ENCODE data around the gene SLC2A10.

DNA sequence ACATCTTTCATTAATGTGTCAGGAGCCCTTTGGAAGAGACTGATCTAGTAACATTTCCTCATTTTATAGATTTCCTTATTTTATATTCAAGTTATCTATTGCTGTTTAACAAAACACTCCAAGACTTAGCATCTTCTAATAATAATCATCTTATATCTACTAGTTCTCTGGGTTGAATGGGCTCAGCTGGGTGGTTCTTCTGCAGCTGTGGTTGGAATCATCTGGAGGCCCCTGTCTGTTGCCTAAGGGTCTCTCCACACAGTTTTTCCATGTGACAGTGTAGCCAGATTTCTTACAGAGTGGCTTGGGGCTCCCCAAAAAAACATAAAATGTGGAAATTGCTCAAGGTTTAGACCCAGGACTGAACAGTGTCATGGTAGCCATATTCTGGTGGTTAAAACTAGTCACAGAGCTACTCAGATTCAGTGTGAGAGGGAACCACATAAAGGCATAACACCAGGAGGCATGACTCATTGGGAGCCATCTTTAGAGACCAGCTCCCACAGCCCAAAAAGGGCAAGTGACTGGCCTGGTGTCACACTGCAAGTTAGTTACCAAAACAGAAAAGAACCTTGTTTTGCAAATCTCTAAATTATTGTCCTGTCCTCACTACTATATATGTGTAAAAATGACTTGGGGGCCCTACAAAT, 11.5 kb downstream of the SLC2A10 start:
- TF ChIP-seq, protein P1, sequence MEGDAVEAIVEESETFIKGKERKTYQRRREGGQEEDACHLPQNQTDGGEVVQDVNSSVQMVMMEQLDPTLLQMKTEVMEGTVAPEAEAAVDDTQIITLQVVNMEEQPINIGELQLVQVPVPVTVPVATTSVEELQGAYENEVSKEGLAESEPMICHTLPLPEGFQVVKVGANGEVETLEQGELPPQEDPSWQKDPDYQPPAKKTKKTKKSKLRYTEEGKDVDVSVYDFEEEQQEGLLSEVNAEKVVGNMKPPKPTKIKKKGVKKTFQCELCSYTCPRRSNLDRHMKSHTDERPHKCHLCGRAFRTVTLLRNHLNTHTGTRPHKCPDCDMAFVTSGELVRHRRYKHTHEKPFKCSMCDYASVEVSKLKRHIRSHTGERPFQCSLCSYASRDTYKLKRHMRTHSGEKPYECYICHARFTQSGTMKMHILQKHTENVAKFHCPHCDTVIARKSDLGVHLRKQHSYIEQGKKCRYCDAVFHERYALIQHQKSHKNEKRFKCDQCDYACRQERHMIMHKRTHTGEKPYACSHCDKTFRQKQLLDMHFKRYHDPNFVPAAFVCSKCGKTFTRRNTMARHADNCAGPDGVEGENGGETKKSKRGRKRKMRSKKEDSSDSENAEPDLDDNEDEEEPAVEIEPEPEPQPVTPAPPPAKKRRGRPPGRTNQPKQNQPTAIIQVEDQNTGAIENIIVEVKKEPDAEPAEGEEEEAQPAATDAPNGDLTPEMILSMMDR (IDR thresholded peaks at IDR 0.05; ENCODE audit: insufficient read depth, low read length, poor library complexity, severe bottlenecking), result no peak
- no peak for TF ChIP-seq EZH2phosphoT487 (conservative IDR thresholded peaks at IDR 0.05; ENCODE audit: low read length)
